ENCODE results near the gene ZNF444. TPM values are rescaled to one million over a fixed set of nuclear protein-coding genes. Genes with fewer than 3 reads are reported as not detected.

The ZNF444 gene
- total RNA-seq, 1 experiment from 2014 or later: 92.2 TPM

DNA sequence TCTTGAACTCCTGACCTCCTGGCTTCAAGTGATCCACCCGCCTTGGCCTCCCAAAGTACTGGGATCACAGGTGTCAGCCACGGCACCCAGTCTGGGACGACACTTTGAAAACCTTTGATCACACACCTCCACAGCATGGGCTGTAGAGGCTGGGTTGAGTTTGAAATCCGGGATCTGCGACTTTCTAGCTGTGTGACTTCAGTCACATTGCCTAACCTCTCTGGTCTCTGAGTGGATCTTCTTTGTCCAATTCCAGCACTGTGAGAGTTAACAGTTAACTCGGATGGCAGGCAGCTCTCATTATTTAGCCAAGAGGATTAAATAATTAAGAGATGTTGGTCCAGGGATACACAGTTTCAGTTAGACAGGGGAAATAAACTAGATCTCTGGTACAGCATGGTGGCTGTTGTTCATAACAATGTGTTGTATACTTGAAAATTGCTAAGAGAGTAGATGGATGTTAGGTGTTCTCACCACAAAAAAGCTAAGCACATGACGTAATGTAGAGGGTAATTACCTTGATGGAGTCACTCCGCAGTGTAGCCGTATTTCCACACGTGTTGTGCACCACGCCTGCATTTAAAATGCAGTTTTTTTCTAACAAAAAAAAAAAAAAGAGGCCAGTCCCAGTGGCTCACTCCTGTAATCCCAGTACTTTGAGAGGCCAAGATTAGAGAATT, 36.6 kb downstream of the ZNF444 start:
- Mint-ChIP-seq H3K36me3 (ENCODE audit: insufficient read depth, unreplicated experiment) (no peaks in the 10 kb centered on the region), H3K4me1 (ENCODE audit: low read depth, unreplicated experiment) (peaks cover 5% of the 10 kb centered on the region), H3K27me3 (ENCODE audit: insufficient read depth, unreplicated experiment) (peaks cover 17% of the 10 kb centered on the region), H3K27ac (ENCODE audit: unreplicated experiment) (no peak overlapping the region), H3K4me3 (ENCODE audit: unreplicated experiment) (no peak overlapping the region), H3K9me3 (ENCODE audit: unreplicated experiment) (no peaks in the 10 kb centered on the region)
- BruUV-seq (replicated peaks): no TSS peak
- no peaks in the 10 kb centered on the region for H3K36me3 ChIP-seq (ENCODE audit: control insufficient read depth, insufficient read depth, low read length)
- CTCF ChIA-PET: interaction anchor here (0.9 kb wide), 1 partner anchor 156 kb away, joined by 3 read pairs; no protein-coding TSS in a partner anchor
- H3K4me3 ChIP-seq (ENCODE audit: low read depth, low read length): no peak overlapping the region
- intact Hi-C loops (cut with micrococcal nuclease; ENCODE audit: unreplicated experiment): no loop called here
- TF ChIP-seq, protein P1, sequence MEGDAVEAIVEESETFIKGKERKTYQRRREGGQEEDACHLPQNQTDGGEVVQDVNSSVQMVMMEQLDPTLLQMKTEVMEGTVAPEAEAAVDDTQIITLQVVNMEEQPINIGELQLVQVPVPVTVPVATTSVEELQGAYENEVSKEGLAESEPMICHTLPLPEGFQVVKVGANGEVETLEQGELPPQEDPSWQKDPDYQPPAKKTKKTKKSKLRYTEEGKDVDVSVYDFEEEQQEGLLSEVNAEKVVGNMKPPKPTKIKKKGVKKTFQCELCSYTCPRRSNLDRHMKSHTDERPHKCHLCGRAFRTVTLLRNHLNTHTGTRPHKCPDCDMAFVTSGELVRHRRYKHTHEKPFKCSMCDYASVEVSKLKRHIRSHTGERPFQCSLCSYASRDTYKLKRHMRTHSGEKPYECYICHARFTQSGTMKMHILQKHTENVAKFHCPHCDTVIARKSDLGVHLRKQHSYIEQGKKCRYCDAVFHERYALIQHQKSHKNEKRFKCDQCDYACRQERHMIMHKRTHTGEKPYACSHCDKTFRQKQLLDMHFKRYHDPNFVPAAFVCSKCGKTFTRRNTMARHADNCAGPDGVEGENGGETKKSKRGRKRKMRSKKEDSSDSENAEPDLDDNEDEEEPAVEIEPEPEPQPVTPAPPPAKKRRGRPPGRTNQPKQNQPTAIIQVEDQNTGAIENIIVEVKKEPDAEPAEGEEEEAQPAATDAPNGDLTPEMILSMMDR (IDR thresholded peaks at IDR 0.05; ENCODE audit: insufficient read depth in 1 of 2, low read depth in 1 of 2, low read length in 1 of 2, severe bottlenecking in 1 of 2, unreplicated experiment in 1 of 2): no peak
- no peaks in the 10 kb centered on the region for H3K9me3 ChIP-seq
- POLR2A ChIA-PET: no interaction called here
- no peak for DNase-seq
- H3K27me3 ChIP-seq (replicated peaks; ENCODE audit: control insufficient read depth, insufficient read depth, low read length): no peaks in the 10 kb centered on the region
- H3K4me1 ChIP-seq: no peaks in the 10 kb centered on the region

DNA sequence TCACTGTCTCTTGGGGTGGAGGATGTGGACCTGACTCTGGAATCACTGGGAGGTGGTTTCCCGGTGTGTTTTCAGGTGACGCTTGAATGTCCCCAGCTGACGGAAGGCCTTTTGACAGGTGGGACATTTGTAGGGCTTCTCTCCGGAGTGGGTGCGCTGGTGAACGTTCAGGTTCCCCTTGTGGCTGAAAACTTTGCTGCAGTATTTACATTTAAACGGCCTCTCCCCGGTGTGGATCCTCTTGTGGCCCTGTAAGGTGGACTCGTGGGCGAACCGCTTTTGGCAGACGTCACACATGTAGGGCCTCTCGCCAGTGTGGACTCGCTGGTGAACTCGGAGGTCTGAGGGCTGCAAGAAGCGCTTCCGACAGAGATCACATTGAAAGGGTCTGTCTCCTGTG, 48.7 kb downstream of the ZNF444 start:
- ChIA-PET CTCF (no interaction called here), POLR2A (no interaction called here)
- Mint-ChIP-seq H3K36me3 (ENCODE audit: insufficient read depth, unreplicated experiment) (no peaks in the 10 kb centered on the region), H3K9me3 (ENCODE audit: unreplicated experiment) (no peaks in the 10 kb centered on the region), H3K4me3 (ENCODE audit: unreplicated experiment) (no peak overlapping the region), H3K4me1 (ENCODE audit: low read depth, unreplicated experiment) (no peaks in the 10 kb centered on the region), H3K27ac (ENCODE audit: unreplicated experiment) (no peak overlapping the region), H3K27me3 (ENCODE audit: insufficient read depth, unreplicated experiment) (peaks cover 10% of the 10 kb centered on the region)
- TF ChIP-seq, protein P1 (IDR thresholded peaks at IDR 0.05; ENCODE audit: insufficient read depth in 1 of 2, low read depth in 1 of 2, low read length in 1 of 2, severe bottlenecking in 1 of 2, unreplicated experiment in 1 of 2): no peak
- no peaks in the 10 kb centered on the region for H3K4me1 ChIP-seq
- no peaks in the 10 kb centered on the region for H3K27me3 ChIP-seq (replicated peaks; ENCODE audit: control insufficient read depth, insufficient read depth, low read length)
- H3K36me3 ChIP-seq (ENCODE audit: control insufficient read depth, insufficient read depth, low read length): no peaks in the 10 kb centered on the region
- DNase-seq: no peak
- no peak overlapping the region for H3K4me3 ChIP-seq (ENCODE audit: low read depth, low read length)
- intact Hi-C loops (cut with micrococcal nuclease; ENCODE audit: unreplicated experiment): no loop called here
- no peaks in the 10 kb centered on the region for H3K9me3 ChIP-seq
- BruUV-seq (replicated peaks): no TSS peak

DNA sequence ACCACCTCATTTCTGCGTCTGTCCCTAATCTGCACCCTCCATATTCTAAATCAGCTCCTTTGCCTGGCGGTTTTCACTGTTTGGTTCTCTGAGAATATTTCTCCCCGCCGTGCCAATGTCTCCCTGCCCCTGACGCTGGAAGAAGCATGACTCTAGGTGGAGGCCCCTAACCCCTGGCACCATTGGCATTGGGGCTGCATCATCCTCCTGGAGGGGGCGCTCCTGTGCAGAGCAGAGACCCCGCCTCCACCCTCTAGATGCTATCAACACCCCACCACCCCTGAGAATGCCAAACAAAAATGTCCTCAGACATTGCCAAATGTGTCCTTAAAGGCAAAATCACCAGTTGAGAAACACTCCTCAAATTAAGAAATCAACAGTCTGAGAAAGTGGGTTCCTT, 50.0 kb downstream of the ZNF444 start:
- TF ChIP-seq, protein P1 (IDR thresholded peaks at IDR 0.05; ENCODE audit: insufficient read depth in 1 of 2, low read depth in 1 of 2, low read length in 1 of 2, severe bottlenecking in 1 of 2, unreplicated experiment in 1 of 2): no peak
- no peaks in the 10 kb centered on the region for H3K9me3 ChIP-seq
- DNase-seq: no peak
- no peak overlapping the region for H3K4me3 Mint-ChIP-seq (ENCODE audit: unreplicated experiment)
- intact Hi-C loops (cut with micrococcal nuclease; ENCODE audit: unreplicated experiment): no loop called here
- ChIA-PET CTCF (no interaction called here), POLR2A (no interaction called here)
- no peak overlapping the region for H3K4me3 ChIP-seq (ENCODE audit: low read depth, low read length)
- peaks cover 10% of the 10 kb centered on the region for H3K27me3 Mint-ChIP-seq (ENCODE audit: insufficient read depth, unreplicated experiment)
- no peaks in the 10 kb centered on the region for H3K9me3 Mint-ChIP-seq (ENCODE audit: unreplicated experiment)
- no peak overlapping the region for H3K27ac Mint-ChIP-seq (ENCODE audit: unreplicated experiment)
- no peaks in the 10 kb centered on the region for H3K27me3 ChIP-seq (replicated peaks; ENCODE audit: control insufficient read depth, insufficient read depth, low read length)
- H3K4me1 ChIP-seq: no peaks in the 10 kb centered on the region
- H3K36me3 Mint-ChIP-seq (ENCODE audit: insufficient read depth, unreplicated experiment): no peaks in the 10 kb centered on the region
- H3K4me1 Mint-ChIP-seq (ENCODE audit: low read depth, unreplicated experiment): no peaks in the 10 kb centered on the region
- H3K36me3 ChIP-seq (ENCODE audit: control insufficient read depth, insufficient read depth, low read length): no peaks in the 10 kb centered on the region
- BruUV-seq (replicated peaks): no TSS peak

Data from Caco-2 (cell line).